GM21381 (cell line): Measurements from ENCODE around the gene GPR87.

Experiments used
- ATAC-seq: cut with Tn5 transposase; IDR thresholded peaks from one replicate; pipeline ENCODE4 v1.9.1; 2021; ENCODE audit warnings: mild to moderate bottlenecking, moderate library complexity; ENCODE audit not compliant: unreplicated experiment

GPR87 gene

GRCh38 chr3:151318313-151318712 lies 1.7 kb upstream of the GPR87 start:
- ATAC-seq = no peak

GRCh38 chr3:151315846-151316245 lies 774 bp downstream of the GPR87 start:
- ATAC-seq = no peak

GRCh38 chr3:151315136-151315535 lies 1.5 kb downstream of the GPR87 start:
- ATAC-seq = no peak

- no peak for ATAC-seq
Observed at GRCh38 chr3:151314593-151314992, 2.0 kb downstream of the GPR87 start.

GRCh38 chr3:151314137-151314536 lies 2.5 kb downstream of the GPR87 start:
- no peak for ATAC-seq

GRCh38 chr3:151312972-151313371 lies 3.6 kb downstream of the GPR87 start:
- ATAC-seq = no peak

- ATAC-seq = no peak
Observed at GRCh38 chr3:151309566-151309965, 7.1 kb downstream of the GPR87 start.

- no peak for ATAC-seq
Observed at GRCh38 chr3:151307583-151308488, 8.8 kb downstream of the GPR87 start.

GRCh38 chr3:151307131-151307530 lies 9.5 kb downstream of the GPR87 start:
- ATAC-seq = no peak

GRCh38 chr3:151306168-151306810 lies 10.3 kb downstream of the GPR87 start:
- no peak for ATAC-seq

- ATAC-seq = no peak
Observed at GRCh38 chr3:151305775-151306151, 10.9 kb downstream of the GPR87 start.

GRCh38 chr3:151305060-151305774 lies 11.4 kb downstream of the GPR87 start:
- ATAC-seq = no peak

GRCh38 chr3:151303751-151304150 lies 12.9 kb downstream of the GPR87 start:
- no peak for ATAC-seq

GRCh38 chr3:151301787-151302186 lies 14.8 kb downstream of the GPR87 start:
- ATAC-seq = no peak

GRCh38 chr3:151300539-151300938 lies 16.1 kb downstream of the GPR87 start:
- no peak for ATAC-seq

- ATAC-seq = no peak
Observed at GRCh38 chr3:151299006-151299405, 17.6 kb downstream of the GPR87 start.

- no peak for ATAC-seq
Observed at GRCh38 chr3:151297429-151297828, 19.2 kb downstream of the GPR87 start.

GRCh38 chr3:151296226-151296625 lies 20.4 kb downstream of the GPR87 start:
- ATAC-seq = no peak

- ATAC-seq = no peak
Observed at GRCh38 chr3:151293127-151293526, 23.5 kb downstream of the GPR87 start.

- ATAC-seq = no peak
Observed at GRCh38 chr3:151290673-151291072, 25.9 kb downstream of the GPR87 start.

GRCh38 chr3:151289445-151289844 lies 27.2 kb downstream of the GPR87 start:
- no peak for ATAC-seq

- ATAC-seq = no peak
Observed at GRCh38 chr3:151285940-151286339, 30.7 kb downstream of the GPR87 start.
